NB4 (cell line): ENCODE measurements around the gene POGK.

Source experiments
- CTCF ChIP-seq: IDR thresholded peaks from one replicate; pipeline ENCODE4 v1.5.1; 2012; ENCODE audit warnings: low read depth, low read length
- MAX ChIP-seq: IDR thresholded peaks from 2 replicates; pipeline ENCODE4 v1.6.1; 2011; ENCODE audit warnings: low read depth, low read length
- POLR2A ChIP-seq: IDR thresholded peaks from 2 replicates; pipeline ENCODE4 v1.6.1; 2011; ENCODE audit warnings: mild to moderate bottlenecking; ENCODE audit not compliant: insufficient read length; ENCODE audit errors: extremely low read depth

GRCh38 chr1:166796620-166797236 is 42.5 kb upstream of the POGK start:
- TF ChIP-seq CTCF (no peak), MAX (no peak), POLR2A (no peak)
